Muscle layer of colon (tissue), 2 donors: ENCODE data around the gene ATP6V0E2.
A peak's percentile ranks its signal among the peaks of the same experiment; 100 is the strongest.

ENCODE experiments used
- H3K27ac ChIP-seq: one replicate; pipeline ENCODE4 v1.7.0; 2013; ENCODE audit warnings: low read depth, mild to moderate bottlenecking, low read length, moderate library complexity
- H3K27me3 ChIP-seq, 2 donors: one replicate each; pipeline ENCODE4 v1.7.0; 2013; ENCODE audit warnings: low read length in 2 of 2, mild to moderate bottlenecking in 2 of 2; ENCODE audit not compliant: insufficient read depth in 2 of 2, control insufficient read depth in 1 of 2
- H3K36me3 ChIP-seq: one replicate; pipeline ENCODE4 v1.7.0; 2013; ENCODE audit warnings: mild to moderate bottlenecking, low read length; ENCODE audit not compliant: insufficient read depth
- H3K4me1 ChIP-seq: one replicate; pipeline ENCODE4 v1.7.0; 2013; ENCODE audit warnings: mild to moderate bottlenecking, low read length; ENCODE audit not compliant: insufficient read depth
- H3K4me3 ChIP-seq, 2 donors: one replicate each; pipeline ENCODE4 v1.7.0; 2013; ENCODE audit warnings: low read length in 2 of 2, low read depth in 1 of 2, mild to moderate bottlenecking in 1 of 2, moderate library complexity in 1 of 2
- H3K9ac ChIP-seq: one replicate; pipeline ENCODE4 v1.7.0; 2013; ENCODE audit warnings: low read length
- H3K9me3 ChIP-seq: one replicate; pipeline ENCODE4 v1.7.0; 2013; ENCODE audit warnings: mild to moderate bottlenecking, low read length
- donor health status: abdominal sarcoma.
- donor health status: Adenocarcinoma of cecum.

ATP6V0E2 gene

DNA sequence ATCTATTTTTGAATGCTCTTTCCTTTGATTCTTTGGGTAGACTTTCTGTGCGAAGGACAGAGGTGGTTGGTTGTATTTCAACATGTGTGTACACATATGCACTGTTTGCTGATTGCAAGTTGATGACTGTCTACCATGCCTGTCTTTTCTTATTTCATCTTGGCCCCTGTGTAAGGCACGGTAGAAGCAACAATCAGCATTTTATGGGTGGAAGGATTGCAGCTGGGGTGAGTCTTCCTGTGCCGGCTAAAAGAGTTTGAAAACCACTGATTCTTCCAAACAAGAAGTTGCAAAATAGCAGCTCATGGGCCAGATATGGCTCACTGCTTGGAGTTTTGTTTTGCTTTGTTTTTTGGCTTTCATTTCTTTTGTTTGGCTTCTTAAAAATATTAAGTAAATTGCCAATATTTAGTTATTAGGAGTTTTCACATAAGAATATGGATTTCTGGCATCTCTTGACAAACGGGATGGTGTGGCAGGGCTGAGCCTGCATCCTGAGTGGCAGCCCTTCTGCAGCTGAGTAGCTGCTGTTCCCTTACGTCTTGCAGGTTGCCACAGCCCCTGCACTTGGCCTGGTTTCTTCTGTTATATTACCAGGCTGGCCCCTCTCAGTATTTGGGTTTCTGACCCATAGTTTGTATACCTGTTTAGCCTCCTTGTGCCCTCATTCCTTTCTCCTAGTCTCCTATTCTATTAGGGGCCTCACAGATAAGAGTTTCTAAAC, 28.4 kb upstream of the ATP6V0E2 start:
- Histone ChIP-seq H3K27me3 (no peaks in the 10 kb centered on the region), H3K36me3 (peaks cover 41% of the 10 kb centered on the region)

DNA sequence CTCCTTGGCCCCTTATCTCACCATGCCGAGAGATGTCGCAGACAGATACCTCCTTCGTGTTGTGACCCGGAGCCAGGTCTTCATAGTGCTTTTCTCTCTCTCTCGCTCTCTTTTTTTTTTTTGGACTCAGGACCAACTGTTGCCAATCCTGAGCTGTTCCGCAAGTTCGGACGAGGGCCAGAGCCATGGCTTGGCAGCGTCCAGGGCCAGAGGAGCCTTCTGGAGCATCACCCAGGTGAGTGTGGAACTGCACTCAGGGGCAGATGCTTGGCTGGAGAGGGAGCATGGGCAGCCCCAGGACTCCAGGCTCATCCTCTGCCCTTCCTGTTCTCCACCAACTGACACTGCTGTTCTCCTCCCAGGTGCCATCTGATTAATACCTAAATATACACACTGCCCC, 27.7 kb upstream of the ATP6V0E2 start:
- Histone ChIP-seq H3K27me3 (no peaks in the 10 kb centered on the region), H3K27ac (no peak overlapping the region), H3K9ac (no peak overlapping the region), H3K9me3 (no peaks in the 10 kb centered on the region), H3K36me3 (peaks cover 42% of the 10 kb centered on the region), H3K4me1 (no peaks in the 10 kb centered on the region), H3K4me3 (no peak overlapping the region)

More for the DNA sequence above, 28.4 kb upstream of the ATP6V0E2 start:
- no peak overlapping the region for H3K27ac ChIP-seq
- no peaks in the 10 kb centered on the region for H3K4me1 ChIP-seq
- H3K9me3 ChIP-seq, result no peaks in the 10 kb centered on the region
- no peak overlapping the region for H3K4me3 ChIP-seq
- H3K9ac ChIP-seq, result no peak overlapping the region

DNA sequence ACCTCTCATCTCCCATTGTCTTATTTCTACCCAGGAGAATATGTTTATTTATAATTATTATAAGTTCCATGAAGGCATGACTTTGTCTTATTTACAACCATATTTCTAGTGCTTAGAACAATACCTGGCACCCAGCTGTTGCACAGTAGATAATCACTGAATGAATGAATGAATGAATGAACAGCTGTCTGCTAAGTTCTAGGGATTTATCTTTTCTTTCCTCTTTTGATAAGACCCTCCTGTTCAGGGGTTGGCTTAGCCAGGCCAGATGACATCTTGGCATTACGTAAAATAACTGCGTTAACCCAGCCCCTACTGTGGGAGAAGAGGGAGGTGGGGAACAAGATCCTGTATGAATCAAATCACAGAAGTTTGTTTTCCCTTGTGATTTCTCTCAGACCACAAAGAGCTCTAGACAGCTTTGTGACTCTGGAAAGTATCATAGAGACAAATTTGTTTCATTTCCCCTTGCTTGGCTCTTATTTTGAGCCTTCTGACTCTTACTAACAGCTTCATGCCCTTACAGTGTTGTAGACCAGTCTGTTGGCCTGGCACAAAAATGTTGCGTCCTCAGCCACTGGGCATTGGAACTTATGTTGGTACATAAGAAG, 27.2 kb upstream of the ATP6V0E2 start:
- Histone ChIP-seq H3K9me3 (no peaks in the 10 kb centered on the region), H3K27me3 (no peaks in the 10 kb centered on the region), H3K4me3 (no peak overlapping the region), H3K27ac (no peak overlapping the region), H3K4me1 (no peaks in the 10 kb centered on the region), H3K9ac (no peak overlapping the region), H3K36me3 (peaks cover 42% of the 10 kb centered on the region)

DNA sequence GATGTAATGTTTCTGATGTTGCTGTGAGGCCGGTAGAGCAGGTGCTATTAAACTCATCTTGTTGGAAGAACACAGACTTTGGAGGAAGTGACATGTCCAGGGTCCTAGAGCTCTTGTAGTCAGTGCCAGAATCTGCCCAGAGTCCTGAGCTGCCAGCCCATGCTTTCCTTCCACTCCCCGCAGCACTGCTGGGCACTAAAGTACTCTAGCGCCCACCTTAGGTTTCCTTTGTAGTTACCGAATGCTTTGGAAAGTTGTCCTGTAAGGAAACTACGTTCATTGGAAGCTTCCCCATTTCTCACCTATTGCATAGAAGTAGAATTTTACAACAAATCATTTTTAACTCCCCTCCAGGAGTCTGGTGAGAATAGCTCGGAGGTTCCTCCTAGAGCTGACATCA, 24.6 kb upstream of the ATP6V0E2 start:
- peaks cover 57% of the 10 kb centered on the region for H3K36me3 ChIP-seq
- no peak overlapping the region for H3K27ac ChIP-seq
- H3K9me3 ChIP-seq, result no peaks in the 10 kb centered on the region

DNA sequence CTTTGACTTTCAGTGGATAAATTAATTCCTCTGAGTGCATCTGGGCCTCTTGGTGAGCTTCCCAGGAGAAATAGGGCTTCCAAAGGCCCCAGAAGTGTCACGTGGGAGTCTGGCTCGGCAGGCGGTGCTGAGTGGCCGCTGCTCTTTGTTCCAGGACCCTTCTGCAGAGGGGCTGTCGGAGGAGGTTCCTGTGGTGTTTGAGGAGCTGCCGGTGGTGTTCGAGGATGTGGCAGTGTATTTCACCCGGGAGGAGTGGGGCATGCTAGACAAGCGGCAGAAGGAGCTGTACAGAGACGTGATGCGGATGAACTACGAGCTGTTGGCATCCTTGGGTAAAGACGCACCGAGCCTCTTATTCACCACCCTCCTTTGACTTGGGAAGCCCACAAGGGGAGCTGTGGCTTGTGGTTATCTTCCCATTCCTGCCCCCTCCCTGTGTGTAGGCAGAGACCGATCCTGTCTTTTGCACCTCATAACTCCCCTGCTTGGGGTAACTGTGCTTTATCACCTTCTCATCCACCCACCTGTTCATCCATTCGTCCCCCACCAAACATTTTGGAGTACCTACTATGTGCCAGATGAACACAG, 23.7 kb upstream of the ATP6V0E2 start:
- Histone ChIP-seq H3K9me3 (no peaks in the 10 kb centered on the region), H3K4me1 (peaks cover 9% of the 10 kb centered on the region), H3K27me3 (no peaks in the 10 kb centered on the region), H3K9ac (no peak overlapping the region), H3K36me3 (peaks cover 51% of the 10 kb centered on the region), H3K4me3 (no peak overlapping the region), H3K27ac (no peak overlapping the region)

More for the DNA sequence above, 24.6 kb upstream of the ATP6V0E2 start:
- H3K27me3 ChIP-seq, result no peaks in the 10 kb centered on the region
- no peaks in the 10 kb centered on the region for H3K4me1 ChIP-seq
- no peak overlapping the region for H3K4me3 ChIP-seq
- no peak overlapping the region for H3K9ac ChIP-seq

DNA sequence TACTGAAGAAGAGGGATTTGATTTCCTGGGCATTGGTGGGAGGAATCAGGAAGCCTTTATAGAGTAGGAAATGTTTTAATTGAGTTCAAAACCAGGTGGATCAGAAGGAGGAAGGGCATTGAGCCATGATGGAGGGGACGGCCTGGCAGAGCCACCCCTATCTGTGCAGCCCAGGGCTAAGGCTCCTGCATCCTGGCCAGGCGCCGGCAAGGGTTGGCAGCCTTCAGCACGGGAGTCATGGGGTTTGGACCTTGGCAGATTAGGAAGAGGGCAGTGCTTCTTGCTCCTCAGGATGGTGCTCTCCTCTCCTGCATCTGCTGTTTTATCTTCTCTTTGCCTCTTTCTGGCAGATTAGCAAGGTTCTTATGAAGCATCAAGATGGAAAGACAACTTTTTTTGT, 23.1 kb upstream of the ATP6V0E2 start:
- no peak overlapping the region for H3K4me3 ChIP-seq
- no peak overlapping the region for H3K9ac ChIP-seq
- H3K36me3 ChIP-seq, result peaks cover 47% of the 10 kb centered on the region
- H3K9me3 ChIP-seq, result no peaks in the 10 kb centered on the region
- H3K4me1 ChIP-seq, result peaks cover 15% of the 10 kb centered on the region
- no peaks in the 10 kb centered on the region for H3K27me3 ChIP-seq
- H3K27ac ChIP-seq, result no peak overlapping the region

DNA sequence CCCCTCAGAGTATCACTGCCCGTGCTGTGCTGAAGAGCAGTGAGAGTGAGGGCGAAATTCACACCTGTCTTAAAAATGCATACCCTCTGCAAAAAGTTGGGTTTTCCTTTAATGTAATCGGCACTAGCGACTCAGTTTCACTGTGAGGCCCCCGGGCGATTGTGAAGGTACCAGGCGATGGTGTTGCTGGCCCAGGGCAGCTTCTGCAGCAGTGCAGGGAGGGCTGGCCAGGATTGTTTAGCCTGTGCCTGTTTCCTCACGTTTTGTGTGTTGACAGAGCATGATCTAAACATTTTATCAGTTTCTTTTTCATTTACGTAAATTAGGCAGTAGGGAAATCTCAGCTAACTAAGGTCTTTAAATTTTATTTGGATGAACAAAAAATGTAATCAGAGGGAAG, 22.3 kb upstream of the ATP6V0E2 start:
- no peak overlapping the region for H3K4me3 ChIP-seq
- peaks cover 40% of the 10 kb centered on the region for H3K36me3 ChIP-seq
- peaks cover 21% of the 10 kb centered on the region for H3K4me1 ChIP-seq
- H3K27me3 ChIP-seq, result no peaks in the 10 kb centered on the region
- no peak overlapping the region for H3K27ac ChIP-seq
- no peaks in the 10 kb centered on the region for H3K9me3 ChIP-seq
- H3K9ac ChIP-seq, result no peak overlapping the region

DNA sequence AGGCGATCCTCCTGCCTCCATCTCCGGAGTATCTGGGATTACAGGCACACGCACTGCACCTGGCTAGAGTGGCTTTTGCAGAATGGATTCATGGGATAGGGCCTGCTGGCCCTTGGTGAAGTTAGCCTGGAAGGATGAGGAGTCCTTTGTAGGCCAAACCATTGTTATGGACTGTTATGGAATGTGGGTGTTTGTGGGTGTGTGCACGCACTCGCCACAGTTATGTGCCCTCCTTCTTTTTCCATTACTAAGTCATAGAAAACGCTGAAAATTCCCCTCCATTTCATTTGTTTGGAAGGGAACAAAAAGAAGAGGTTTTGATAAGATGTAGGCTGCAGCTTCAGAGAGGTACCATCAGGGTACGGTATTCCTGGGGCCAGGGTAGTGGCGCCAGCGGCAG, 20.6 kb upstream of the ATP6V0E2 start:
- H3K9ac ChIP-seq, result no peak overlapping the region
- H3K4me3 ChIP-seq, result no peak overlapping the region
- no peaks in the 10 kb centered on the region for H3K9me3 ChIP-seq
- peaks cover 24% of the 10 kb centered on the region for H3K36me3 ChIP-seq
- no peak overlapping the region for H3K27ac ChIP-seq
- peaks cover 21% of the 10 kb centered on the region for H3K4me1 ChIP-seq
- no peaks in the 10 kb centered on the region for H3K27me3 ChIP-seq

DNA sequence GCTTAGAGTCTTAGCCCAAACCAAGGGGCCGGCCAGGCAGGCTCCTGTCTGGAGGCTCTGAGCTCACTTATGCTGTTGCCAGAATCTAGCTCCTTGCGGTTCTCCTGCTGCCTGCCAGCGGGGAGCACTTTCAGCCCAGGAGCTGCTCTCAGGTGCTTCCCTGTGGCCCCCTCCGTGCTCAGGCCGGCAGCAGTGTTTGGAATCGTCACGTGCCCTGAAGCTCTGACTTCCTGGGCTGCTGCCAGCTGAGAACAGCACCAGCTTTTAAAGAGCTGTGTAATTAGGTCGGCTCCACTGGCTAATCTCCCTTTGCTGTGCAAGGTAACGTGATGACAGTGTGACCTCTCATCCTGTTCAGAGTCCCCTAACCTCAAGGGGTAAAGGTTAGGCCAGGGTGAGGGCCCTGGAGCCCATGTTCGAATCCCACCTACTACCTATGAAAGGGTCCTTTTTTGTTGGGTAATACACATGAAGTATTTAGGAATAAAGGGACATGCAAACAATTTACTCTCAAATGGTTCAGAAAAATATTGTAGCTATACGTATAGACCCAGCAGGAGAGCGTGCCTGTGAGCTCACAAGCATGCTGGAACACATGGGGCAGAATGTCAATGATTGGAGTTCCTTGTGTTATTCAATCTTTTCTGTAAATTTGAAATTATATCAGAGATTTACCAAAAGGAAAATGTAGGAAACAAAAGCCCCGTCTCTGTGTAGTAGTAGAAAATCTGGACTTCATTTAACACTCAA, 19.0 kb upstream of the ATP6V0E2 start:
- Histone ChIP-seq H3K9me3 (no peaks in the 10 kb centered on the region), H3K27ac (no peak overlapping the region), H3K4me3 (peak overlapping the region in 1 of 2 donors; percentile 14), H3K36me3 (peaks cover 30% of the 10 kb centered on the region), H3K4me1 (peaks cover 21% of the 10 kb centered on the region), H3K27me3 (no peaks in the 10 kb centered on the region), H3K9ac (no peak overlapping the region)

DNA sequence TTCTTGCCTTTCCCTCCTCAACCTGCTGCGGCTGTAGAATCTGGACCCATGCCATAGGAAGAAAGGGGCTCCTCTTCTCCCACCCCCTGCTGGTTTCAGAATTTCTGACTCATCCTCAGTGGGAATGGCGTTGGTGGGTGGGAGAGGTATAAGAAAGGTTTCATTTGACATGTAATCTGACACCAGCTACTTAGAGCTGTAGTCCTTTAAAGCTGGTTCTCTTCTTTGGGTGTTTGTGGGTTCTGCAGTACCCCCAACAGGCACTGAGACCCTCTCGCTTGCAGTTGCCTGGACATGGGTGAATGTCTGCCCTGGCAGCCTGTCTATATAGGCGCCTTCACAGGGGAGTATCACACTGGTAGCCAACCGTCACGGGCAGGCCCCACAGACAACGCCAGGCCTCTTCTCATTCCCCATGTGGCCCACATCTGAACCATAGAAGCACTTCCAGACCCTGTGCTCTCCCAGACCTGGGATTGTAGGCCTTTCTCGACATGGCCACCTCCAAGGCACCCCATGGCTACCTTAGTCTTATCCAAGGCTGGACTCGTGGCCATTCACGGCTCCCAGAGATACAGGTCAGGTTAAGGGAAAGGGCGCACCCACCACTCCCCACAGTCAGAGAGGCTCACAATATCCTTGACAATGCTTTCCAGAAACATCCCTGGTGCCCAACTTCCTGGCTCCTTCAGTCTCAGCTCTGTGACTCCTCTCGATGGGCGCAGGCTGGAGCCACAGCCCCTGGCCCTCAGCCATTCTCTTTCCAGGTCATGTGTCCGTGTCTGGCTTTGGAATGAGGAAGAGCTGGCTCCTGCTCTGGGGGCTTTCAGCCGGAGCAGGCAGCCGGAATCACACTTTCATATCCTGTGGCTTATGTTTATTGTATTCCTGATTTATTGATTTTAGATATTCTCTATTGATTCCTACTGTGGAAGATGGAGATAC, 18.1 kb upstream of the ATP6V0E2 start:
- no peak overlapping the region for H3K9ac ChIP-seq
- H3K4me1 ChIP-seq, result peaks cover 21% of the 10 kb centered on the region
- no peak overlapping the region for H3K4me3 ChIP-seq
- H3K27me3 ChIP-seq, result no peaks in the 10 kb centered on the region
- H3K36me3 ChIP-seq, result peaks cover 32% of the 10 kb centered on the region
- no peaks in the 10 kb centered on the region for H3K9me3 ChIP-seq
- no peak overlapping the region for H3K27ac ChIP-seq
